PC-3 (cell line): ENCODE results near the gene LAMA2.

ENCODE experiments used
- CTCF ChIP-seq: fragments of 300-600 bp; sonication (generic); conservative IDR thresholded peaks from 2 replicates; pipeline ENCODE4 v1.5.1; 2017; ENCODE audit warnings: antibody characterized with exemption, low read depth, mild to moderate bottlenecking, low read length
- EZH2 ChIP-seq: fragments of 300-600 bp; sonication (generic); IDR thresholded peaks from one replicate; pipeline ENCODE4 v1.6.1; 2017; ENCODE audit warnings: antibody characterized with exemption, mild to moderate bottlenecking, low read length; ENCODE audit not compliant: unreplicated experiment
- EZH2phosphoT487 ChIP-seq: fragments of 300-600 bp; sonication (generic); IDR thresholded peaks from 2 replicates; pipeline ENCODE4 v1.6.1; 2018; ENCODE audit warnings: mild to moderate bottlenecking, antibody characterized with exemption, low read length, borderline replicate concordance

DNA sequence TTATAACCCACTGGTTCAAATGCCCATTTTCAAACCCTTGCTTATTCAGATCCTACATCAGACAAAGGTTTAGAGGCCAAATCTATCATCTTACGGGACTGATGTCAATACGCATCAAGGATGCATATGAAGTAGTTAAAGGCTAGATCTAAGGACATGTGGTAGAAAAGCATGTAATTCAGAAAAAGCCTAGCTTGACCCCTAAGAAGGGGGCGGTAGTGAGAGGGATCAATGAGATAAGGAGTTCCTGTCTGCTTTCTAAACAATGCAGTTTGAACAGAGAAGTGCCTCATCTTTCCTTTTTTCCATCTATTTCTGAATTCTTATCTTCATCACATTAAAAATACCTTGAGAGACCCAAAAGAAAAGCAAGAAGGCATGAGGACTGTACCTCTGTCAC, 589.3 kb downstream of the LAMA2 start:
- TF ChIP-seq CTCF: no peak
- TF ChIP-seq EZH2: no peak
- TF ChIP-seq EZH2phosphoT487: no peak
